ENCODE data around the gene SEC61G. TPM values are rescaled to one million over a fixed set of nuclear protein-coding genes. Genes with fewer than 3 reads are reported as not detected.
A peak's percentile ranks its signal among the peaks of the same experiment; 100 is the strongest.

SEC61G gene
- total RNA-seq, 1 donor, result 47.7 TPM

DNA sequence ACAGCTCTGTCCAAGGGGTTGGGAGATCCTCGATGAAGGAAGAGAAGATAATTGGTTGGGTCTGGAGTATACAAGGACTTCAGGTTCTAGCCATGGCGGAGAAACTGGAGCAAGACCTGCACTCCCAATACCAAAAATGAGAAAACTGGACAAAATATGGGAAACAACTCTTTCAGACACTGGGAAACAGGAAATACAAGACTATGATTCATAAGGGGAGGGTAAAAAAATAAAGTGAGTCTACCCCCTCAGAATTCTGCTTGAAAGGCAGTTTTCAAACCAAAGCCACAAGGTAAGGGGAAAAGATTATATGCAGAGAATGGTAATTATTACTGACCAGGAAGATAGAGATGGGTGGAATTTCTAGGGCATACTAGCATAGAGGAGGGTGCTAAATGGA, 10.2 kb upstream of the SEC61G start:
- no peak for DNase-seq (ENCODE audit: low read depth in 2 of 3, low spot score in 2 of 3)

DNA sequence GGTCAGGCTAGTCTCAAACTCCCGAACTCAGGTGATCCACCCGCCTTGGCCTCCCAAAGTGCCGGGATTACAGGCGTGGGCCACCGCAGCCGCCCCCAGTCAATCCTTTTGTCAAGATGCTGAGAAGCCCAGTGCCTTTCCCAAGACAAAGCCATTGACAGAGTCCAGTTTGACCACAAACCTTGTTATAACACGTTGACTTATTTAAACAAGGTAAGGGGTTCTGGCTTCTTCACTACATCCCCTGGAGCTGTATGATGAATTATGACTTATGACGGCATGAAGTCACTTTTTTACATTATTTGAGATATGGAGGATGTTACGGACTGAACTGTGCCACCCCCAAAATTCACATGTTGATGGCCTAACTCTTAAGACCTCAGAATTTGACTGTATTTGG, 5.8 kb upstream of the SEC61G start:
- DNase-seq (ENCODE audit: low read depth in 2 of 3, low spot score in 2 of 3), result no peak

- no peak for DNase-seq (ENCODE audit: low read depth in 2 of 3, low spot score in 2 of 3)
Measured at GRCh38 chr7:54757711-54758110, 1.3 kb downstream of the SEC61G start.

- no peak for DNase-seq (ENCODE audit: low read depth in 2 of 3, low spot score in 2 of 3)
Measured at GRCh38 chr7:54749200-54749599, 9.8 kb downstream of the SEC61G start.

GRCh38 chr7:54747234-54747633, 11.8 kb downstream of the SEC61G start:
- no peak for DNase-seq (ENCODE audit: low read depth in 2 of 3, low spot score in 2 of 3)

DNA sequence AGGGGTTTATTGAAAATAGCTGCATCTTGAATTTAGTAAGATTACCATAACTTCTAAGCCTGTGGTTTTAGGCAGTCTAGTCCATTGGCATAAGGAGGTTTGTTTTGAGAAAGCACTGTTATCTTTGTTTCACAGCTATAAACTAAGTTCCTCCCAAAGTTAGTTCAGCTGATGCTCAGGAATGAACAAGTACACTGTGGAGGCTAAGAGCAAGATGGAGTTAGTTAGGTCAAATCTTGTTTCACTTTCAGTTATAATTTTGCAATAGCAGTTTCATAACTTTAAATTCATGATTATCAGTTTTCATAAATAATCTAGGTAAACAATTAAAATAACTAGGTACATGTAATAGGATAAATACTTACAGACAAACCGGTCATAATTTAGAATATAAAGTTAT, 15.4 kb downstream of the SEC61G start:
- peak in 1 of 3 donors; percentile 33 for DNase-seq (ENCODE audit: low read depth in 2 of 3, low spot score in 2 of 3)

DNA sequence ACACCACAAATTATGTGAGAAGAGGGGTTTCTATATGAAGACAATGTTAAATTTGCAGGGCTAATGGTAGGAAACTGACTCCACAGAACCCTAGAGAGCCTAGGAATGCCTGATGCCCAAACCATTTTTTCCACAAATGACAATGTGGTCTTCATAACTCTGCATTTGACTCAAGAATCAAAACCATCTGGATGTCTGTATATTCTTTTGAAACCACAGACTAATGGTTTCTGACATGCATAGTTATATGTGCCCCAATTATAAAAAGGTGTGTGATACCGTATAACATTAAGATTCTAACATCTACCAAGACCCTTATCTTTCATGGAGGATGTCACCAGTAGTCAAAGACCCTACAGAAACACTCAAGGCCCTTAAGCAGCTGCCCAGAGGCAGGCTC, 20.3 kb downstream of the SEC61G start:
- no peak for DNase-seq (ENCODE audit: low read depth in 2 of 3, low spot score in 2 of 3)

DNA sequence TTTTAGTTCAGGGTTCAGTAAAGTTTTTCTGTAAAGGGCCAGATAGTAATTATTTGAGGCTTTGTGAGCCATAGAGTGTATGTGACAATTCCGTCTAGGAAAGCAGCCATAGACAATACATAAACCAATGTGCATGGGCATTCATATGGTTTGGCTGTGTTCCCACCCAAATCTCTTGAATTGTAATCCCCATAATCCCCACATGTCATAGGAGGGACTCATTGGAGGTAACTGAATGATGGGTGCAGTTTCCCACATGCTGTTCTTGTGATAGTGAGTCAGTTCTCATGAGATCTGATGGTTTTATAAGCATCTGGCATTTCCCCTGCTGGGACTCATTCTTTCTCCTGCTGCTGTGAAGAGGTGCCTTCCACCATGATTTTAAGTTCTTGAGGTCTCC, 29.9 kb downstream of the SEC61G start:
- DNase-seq (ENCODE audit: low read depth in 2 of 3, low spot score in 2 of 3), result no peak

DNA sequence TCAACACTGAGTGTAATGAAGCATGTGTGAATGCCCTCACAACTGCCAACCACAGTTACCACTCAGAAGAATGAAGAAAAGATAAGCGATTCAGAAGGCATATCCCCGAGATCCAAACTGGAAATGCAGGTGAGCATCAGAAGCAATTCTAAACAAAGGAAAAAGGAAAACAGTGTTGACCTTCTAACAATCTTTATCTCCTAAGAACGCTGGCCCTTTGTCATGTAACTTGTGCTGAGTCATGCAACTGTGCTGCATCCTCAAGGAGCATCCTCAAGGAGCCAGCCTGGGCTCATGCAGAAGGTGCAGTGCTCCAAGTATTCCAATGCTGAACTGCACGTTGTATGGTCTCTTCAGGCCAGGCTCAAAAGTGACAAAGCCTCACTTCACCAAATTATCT, 30.6 kb downstream of the SEC61G start:
- DNase-seq (ENCODE audit: low read depth in 2 of 3, low spot score in 2 of 3), result no peak

DNA sequence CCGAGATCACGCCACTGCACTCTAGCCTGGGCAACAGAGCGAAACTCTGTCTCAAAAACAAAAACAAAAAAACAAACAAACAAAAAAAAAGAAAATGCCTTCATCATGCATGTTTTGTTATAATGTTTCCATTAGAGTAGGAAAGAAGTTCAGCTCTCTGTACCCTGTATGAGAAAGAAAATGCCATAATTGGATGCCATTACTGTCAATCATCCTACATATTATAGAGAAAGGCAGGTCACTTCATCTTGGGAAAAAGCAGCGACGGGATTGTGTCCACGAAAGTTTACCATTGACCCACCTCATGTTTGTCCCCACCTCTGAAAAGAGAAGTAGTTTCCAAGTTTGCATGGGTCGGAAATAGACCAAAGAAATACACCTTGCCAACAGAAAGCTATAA, 33.8 kb downstream of the SEC61G start:
- DNase-seq (ENCODE audit: low read depth in 2 of 3, low spot score in 2 of 3), result no peak

DNA sequence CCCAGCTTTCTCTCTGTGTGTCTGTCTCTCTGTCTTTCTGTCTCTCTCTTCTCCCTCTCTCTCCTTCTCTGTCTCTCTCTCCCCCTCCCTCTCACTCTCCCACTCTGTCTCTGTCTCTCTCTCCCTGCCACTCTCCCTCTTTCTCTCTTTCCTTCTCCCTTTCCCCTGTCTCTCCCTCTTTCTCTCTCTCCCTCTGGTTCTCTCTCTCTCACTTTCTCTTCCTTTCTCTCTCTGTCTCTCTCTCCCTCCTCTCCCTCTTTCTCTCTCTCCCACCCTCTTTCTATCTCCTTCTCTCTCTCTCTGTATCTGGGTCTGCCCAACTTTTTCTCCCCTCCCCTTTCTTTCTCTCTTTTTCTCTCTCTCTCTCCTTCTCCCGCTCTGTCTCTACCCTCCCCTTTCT, 36.5 kb downstream of the SEC61G start:
- DNase-seq (ENCODE audit: low read depth in 2 of 3, low spot score in 2 of 3), result no peak

GRCh38 chr7:54722026-54722425, 37.0 kb downstream of the SEC61G start:
- DNase-seq (ENCODE audit: low read depth in 2 of 3, low spot score in 2 of 3), result no peak

DNA sequence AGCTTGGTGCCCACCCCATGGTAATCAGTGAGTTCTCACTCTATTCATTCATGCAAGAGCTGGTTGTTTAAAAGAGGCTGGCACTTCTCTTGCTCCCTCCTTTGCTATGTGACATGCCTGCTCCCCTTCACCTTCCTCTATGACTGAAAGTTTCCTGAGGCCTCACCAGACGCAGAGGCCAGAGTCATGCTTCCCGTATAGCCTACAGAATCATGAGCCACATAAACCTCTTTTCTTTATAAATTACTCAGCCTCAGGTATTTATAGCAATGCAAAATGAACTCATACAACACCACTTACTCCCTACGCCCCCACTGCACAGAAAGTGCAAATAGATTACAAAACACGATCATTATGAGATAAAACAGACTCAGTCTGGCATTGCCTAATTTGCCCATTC, 39.0 kb downstream of the SEC61G start:
- no peak for DNase-seq (ENCODE audit: low read depth in 2 of 3, low spot score in 2 of 3)

GRCh38 chr7:54719425-54719824, 39.6 kb downstream of the SEC61G start:
- DNase-seq (ENCODE audit: low read depth in 2 of 3, low spot score in 2 of 3), result no peak

GRCh38 chr7:54712820-54713219, 46.2 kb downstream of the SEC61G start:
- no peak for DNase-seq (ENCODE audit: low read depth in 2 of 3, low spot score in 2 of 3)

GRCh38 chr7:54711900-54712595, 47.0 kb downstream of the SEC61G start:
- DNase-seq (ENCODE audit: low read depth in 2 of 3, low spot score in 2 of 3), result no peak

DNA sequence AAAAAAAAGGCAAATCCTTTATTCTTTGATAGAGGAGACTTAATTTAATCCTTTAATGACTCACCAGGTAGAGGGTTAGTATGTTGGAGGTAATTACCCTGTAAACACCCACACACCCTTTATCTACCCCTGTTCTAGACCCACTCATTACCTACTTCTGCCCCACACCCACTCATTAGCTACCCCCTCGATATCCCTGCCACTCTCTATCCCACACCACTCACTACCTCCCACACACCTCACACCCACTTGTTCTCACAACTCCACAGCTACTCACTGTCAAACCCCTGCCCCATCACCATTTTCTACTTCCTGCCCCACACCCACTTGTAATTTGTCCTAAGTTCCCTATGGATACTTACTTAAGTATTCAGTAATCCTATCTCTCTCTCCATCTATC, 49.7 kb downstream of the SEC61G start:
- DNase-seq (ENCODE audit: low read depth in 2 of 3, low spot score in 2 of 3), result no peak

- DNase-seq (ENCODE audit: low read depth in 2 of 3, low spot score in 2 of 3), result peak in 2 of 3 donors; percentile 7 to 12
Measured at GRCh38 chr7:54705436-54705835, 53.6 kb downstream of the SEC61G start.

GRCh38 chr7:54704851-54705250, 54.2 kb downstream of the SEC61G start:
- DNase-seq (ENCODE audit: low read depth in 2 of 3, low spot score in 2 of 3), result no peak

All from hematopoietic multipotent progenitor cell (in vitro differentiated cells).